Hippocampal formation (tissue), 2 donors: ENCODE data around the gene GPR137B.

Source experiments
- DNase-seq, 2 donors: peaks; one replicate each; lab custom pipeline; 2025; lab: John Stamatoyannopoulos, UW

Gene GPR137B

DNA sequence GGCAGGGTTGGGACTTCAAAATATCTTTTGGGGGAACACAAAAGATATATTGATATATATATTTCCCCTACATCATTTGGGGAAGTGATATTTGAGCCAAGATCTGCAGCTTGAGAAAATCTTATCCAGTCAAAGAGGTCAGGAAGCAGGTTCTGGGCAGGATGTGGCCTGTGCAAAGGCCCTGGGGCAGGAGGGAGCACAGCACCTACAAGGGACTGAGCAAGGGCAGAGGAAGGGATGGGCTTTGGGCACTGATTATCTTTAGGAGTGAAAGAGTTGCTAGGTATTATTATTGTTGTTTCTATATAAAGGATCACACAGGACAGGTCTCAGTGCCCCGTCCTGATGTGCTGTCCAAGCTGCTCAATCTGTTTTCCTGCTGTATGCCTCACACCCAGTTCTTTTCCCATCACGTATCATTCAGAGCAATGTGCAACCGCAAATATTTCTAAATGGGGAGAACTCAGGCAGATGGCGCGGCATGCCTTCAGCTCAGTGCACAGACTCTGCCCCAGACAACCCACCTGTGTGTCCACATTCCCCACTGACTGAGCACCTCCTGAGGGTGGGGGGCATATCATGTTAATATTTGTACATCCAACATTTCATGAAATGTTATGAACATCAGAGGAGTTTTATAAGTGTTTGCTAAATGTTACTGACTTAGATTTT is 28.1 kb upstream of the GPR137B start:
- no peak for DNase-seq

- no peak for DNase-seq
Measured at GRCh38 chr1:236117710-236118109, 24.6 kb upstream of the GPR137B start.

DNA sequence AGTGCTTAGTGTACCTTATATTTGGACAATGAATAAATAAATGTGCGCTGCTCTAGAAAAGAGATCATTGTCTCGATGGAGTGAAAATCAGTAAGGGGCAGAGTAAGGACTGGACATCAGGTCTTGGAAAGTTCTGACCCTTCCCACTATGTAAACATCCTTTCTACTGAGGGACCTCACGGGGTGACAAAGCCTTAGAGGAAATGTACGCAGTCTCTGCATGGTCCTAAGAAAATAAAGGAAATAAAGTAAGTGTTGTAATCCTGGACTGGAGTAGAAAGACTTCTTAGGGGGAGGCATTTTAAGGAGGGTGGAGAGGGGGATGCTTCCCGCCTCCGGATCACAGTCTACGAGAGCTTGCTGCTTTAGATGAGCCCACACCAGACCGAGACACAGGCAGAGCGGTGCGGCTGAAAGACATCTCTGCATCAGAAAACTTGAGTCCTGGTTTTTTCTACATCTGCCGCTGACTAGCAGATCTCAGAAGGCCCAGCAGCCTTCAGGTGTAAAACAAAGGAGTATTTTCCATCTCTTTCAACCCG is 22.3 kb upstream of the GPR137B start:
- no peak for DNase-seq

DNA sequence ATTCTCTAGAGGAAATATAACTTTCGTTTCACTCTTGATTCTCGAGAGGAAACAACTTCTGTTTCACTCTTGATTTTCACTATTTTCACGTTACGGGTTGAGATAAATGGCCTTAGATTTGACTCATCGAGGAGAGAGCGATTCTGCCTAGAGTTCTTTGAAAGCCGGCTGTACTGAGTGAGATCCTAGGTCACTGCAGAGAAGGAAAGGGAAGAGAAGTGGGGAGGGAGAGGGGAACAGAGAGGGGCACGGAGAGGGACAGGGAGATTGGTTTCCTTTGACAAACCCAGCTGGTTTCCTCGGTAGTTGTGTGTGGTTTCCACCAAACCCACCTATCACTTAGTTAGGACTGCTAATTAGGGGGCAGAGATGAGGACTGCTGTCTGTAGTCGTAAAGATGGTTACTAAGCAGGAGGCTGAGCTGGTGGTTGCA is 21.6 kb upstream of the GPR137B start:
- no peak for DNase-seq

GRCh38 chr1:236122176-236122575 is 20.2 kb upstream of the GPR137B start:
- DNase-seq: no peak

- DNase-seq: no peak
Measured at GRCh38 chr1:236123563-236123962, 18.8 kb upstream of the GPR137B start.

GRCh38 chr1:236124965-236125364 is 17.4 kb upstream of the GPR137B start:
- DNase-seq: no peak

GRCh38 chr1:236127045-236127444 is 15.3 kb upstream of the GPR137B start:
- no peak for DNase-seq

GRCh38 chr1:236128646-236129178 is 13.6 kb upstream of the GPR137B start:
- no peak for DNase-seq

DNA sequence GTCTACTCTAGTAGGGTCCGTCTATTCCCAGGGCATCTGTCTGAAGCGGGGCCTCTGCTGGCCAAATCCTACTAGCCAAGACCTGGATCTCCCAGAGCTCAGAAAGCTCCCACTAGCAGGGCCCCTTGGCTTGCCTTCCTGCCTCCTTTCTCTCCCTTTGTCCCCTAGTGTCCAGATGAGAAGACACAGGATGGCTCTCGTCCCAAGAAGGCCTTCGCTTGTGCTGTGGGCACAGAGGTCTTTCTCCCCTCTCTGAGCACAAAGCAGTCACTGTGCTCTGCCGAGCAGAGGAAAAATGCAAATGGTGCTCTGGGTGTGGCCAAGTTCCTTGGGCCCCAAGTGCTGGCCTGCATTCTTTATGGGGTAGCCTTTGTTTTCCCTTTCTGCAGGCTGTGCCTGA is 13.0 kb upstream of the GPR137B start:
- DNase-seq: peak in 1 of 2 donors; percentile 8

- no peak for DNase-seq
Measured at GRCh38 chr1:236130372-236130771, 12.0 kb upstream of the GPR137B start.

DNA sequence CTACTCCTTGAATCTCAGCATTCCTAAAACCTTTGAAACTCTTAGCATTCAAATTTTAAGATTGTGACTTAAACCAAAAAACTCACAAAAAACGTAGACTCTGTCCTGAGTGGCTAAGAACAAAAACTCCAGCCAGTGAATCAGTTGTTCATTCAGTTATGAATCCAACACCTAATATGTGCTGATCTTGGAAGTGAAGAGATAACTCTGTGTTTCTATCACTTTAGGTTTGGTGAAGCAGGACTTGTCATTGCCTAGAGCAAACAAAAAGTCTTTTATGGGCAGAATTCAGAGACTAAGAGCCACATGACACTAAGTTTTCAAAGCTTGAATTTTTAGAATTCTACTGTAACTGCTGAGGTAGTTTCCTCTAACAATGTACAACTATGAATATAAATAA is 10.4 kb upstream of the GPR137B start:
- DNase-seq: no peak

DNA sequence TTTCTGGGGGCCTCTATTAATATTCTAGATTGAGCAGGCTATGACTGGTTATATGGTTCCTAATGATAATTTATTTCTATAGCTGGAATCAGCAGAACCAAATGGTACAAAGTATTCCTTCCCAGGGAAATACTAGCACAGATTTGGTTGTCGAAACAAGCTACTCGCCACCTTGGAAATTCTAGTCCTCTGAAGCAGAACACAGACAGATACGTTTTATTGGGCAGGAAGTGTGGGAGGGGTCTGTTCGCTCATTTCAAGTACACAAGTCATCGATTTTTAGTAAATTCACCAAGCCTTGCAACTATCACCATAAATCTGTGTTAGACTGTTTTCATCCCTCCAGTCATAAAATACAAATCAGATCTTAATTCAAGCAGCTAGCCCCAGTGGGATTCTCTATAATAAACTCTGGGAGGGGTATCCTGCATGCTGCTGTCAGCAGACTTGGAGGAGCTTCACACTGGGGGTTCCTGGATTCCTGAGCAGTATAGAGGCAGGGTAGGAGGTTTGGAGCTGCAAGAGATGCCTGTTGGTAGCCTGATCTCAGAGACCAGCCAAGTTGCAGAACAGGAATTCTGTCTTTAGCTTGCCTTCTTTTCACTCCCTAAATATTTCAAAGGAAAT is 9.8 kb upstream of the GPR137B start:
- DNase-seq: no peak

DNA sequence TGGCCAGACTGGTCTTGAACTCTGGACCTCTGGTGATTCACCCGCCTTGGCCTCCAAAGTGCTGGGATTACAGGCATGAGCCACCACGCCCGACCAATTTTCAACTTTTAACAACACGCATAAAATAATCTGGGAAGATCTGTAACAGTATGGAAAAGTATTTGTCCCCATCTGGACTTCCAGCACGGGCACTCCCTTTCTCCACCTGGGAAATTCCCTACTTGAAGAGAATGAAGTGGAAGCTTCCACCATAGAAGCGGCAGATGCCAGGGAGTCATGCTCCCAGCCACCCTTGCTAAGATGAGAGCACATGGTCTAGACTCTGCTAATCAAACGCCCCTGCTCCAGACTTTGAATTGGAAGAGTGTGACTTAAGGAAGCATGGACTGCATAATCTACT is 9.0 kb upstream of the GPR137B start:
- no peak for DNase-seq

GRCh38 chr1:236133802-236134201 is 8.5 kb upstream of the GPR137B start:
- DNase-seq: no peak

- no peak for DNase-seq
Measured at GRCh38 chr1:236137285-236137852, 5.0 kb upstream of the GPR137B start.

- DNase-seq: no peak
Measured at GRCh38 chr1:236139495-236139894, 2.8 kb upstream of the GPR137B start.

DNA sequence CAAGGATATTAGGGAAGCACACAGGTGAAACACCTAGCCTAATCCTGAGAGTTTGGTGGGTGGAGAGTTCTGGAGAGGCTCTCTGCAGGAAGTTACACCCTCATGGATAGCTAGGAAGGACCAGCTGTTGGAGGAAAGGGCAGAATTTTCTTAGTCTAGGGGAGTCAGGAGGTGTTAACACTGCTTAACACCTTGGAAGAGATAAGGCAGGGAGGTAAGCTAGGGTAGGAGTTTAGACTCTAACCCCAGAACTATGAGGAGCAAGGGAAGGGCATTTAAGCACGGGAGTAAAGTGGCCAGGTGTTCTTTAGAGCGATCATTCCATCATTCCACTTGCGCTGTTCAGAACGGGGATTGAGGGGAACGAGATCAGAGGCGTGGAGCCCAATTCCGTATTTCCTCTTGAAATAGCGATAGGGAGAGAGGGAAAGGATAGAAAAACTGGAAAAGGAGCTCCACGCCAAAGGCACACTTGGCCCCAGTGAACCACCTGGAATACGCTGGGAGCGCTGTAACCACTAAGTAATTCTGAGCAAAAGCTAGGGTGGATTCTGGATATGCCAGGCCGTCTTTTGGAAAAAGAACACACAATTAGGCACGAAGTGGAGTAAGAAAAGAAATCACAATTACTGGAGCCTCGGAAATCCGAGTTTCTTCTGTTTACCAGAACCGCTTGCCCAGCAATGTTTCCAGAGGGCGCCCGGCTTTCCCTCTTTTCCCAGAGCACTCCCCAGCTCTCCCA is 1.5 kb upstream of the GPR137B start:
- DNase-seq: no peak

GRCh38 chr1:236141447-236142252 is 689 bp upstream of the GPR137B start:
- DNase-seq: peak; percentile 6 to 36

DNA sequence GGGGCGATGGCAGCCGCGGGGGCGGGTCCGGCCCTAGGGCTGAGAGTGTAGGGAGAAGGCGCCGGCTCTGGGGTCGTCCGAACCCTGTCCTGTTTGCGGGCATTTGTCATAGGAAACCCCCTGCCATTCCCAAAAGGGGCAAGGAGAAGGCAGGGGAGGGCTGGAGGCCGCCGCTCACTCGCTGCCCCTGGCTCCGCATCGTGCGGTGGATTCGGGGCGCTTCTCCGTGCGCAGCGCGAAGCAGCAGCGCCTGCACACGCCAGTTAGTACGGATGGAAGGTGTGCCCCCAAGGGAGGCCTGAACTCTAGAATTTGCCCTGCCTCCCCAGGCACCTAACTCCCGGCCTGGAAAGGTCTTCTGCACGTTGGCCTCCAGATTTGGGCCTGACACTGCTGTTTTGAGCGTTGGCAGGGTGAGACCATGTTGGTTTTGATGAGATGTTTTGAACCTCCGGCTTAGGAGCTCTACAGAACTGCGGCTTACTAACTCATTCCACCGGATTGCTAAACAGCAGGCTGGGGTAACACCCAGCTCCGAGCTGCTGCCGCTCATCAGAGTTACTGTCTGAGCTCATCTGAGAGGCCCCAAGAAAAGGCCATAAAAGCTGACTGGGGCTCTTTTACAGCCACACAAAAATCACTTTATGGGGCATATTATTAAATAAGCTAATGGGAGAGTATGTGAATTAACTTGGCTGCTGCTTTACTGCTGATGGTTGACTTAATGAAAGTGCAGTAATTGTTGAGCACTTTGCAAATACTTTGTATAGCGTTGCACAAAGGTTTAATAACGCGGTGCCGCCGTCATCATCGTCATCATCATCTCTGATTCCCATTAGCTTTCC is 987 bp downstream of the GPR137B start:
- DNase-seq: peak; percentile 13 to 27
